ENCODE results near the gene GMPPA.

DNA sequence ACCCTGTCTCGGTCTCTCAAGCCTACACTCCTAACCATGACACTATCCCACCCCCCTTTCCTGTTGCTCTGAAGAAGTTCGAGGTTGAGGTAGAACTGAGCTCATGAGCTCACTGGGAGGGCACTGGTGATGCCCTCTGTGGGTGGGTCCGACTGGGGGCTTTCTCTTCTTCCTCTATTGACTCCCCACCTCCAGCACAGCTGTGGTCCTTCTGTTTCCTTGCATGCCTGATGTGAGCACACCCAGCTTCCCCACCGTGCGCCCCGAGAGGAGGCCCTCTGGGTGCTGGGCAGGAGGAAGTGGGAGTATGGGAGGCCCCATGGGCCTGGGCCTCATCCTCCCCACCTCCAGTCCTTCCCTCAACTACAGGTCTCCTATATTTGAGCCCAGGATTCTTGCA, 43.1 kb upstream of the GMPPA start:
- TF ChIP-seq POLR2A (IDR thresholded peaks at IDR 0.05): no peak
- TF ChIP-seq, protein P1, sequence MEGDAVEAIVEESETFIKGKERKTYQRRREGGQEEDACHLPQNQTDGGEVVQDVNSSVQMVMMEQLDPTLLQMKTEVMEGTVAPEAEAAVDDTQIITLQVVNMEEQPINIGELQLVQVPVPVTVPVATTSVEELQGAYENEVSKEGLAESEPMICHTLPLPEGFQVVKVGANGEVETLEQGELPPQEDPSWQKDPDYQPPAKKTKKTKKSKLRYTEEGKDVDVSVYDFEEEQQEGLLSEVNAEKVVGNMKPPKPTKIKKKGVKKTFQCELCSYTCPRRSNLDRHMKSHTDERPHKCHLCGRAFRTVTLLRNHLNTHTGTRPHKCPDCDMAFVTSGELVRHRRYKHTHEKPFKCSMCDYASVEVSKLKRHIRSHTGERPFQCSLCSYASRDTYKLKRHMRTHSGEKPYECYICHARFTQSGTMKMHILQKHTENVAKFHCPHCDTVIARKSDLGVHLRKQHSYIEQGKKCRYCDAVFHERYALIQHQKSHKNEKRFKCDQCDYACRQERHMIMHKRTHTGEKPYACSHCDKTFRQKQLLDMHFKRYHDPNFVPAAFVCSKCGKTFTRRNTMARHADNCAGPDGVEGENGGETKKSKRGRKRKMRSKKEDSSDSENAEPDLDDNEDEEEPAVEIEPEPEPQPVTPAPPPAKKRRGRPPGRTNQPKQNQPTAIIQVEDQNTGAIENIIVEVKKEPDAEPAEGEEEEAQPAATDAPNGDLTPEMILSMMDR (IDR thresholded peaks at IDR 0.05 in 8 of 11, conservative IDR thresholded peaks at IDR 0.05 in 3 of 11): no peak

All from spleen (tissue), 7 donors.